ENCODE results near the gene RBM25.
"Not testable (repeated sequence)": the region's sequence is repeated elsewhere in the genome, so short reads cannot be mapped to it uniquely, and the experiment has no call there.

The RBM25 gene
- 229 to 252 reads per million in 2 donors for total RNA-seq

GRCh38 chr14:73058224-73058921 is at the start of gene RBM25:
TSS of gene RBM25 (plus strand) at chr14:73058534. CDS start at chr14:73071642, 13,108 bp downstream.
- peak; percentile 89 for DNase-seq

- not testable (repeated sequence) for DNase-seq
Measured at GRCh38 chr14:73011189-73011588, 47.1 kb upstream of the RBM25 start.

GRCh38 chr14:73014105-73014504 is 44.2 kb upstream of the RBM25 start:
- no peak for DNase-seq

- DNase-seq: not testable (repeated sequence)
Measured at GRCh38 chr14:73015552-73015951, 42.8 kb upstream of the RBM25 start.

- DNase-seq: not testable (repeated sequence)
Measured at GRCh38 chr14:73016011-73016410, 42.3 kb upstream of the RBM25 start.

- no peak for DNase-seq
Measured at GRCh38 chr14:73022051-73022450, 36.3 kb upstream of the RBM25 start.

GRCh38 chr14:73025544-73025943 is 32.8 kb upstream of the RBM25 start:
- no peak for DNase-seq

- DNase-seq: no peak
Measured at GRCh38 chr14:73026243-73026844, 32.0 kb upstream of the RBM25 start.

- DNase-seq: peak; percentile 61
Measured at GRCh38 chr14:73026845-73027542, 31.3 kb upstream of the RBM25 start, which contains the start of gene ZFYVE1. TSS of gene ZFYVE1 (minus strand) at chr14:73027106. CDS start at chr14:73024508, 2,598 bp downstream.

GRCh38 chr14:73027546-73027945 is 30.8 kb upstream of the RBM25 start:
- no peak for DNase-seq

- no peak for DNase-seq
Measured at GRCh38 chr14:73027984-73028383, 30.4 kb upstream of the RBM25 start.

GRCh38 chr14:73036706-73037450 is 21.5 kb upstream of the RBM25 start:
- DNase-seq: not testable (repeated sequence)

GRCh38 chr14:73047808-73048207 is 10.5 kb upstream of the RBM25 start:
- DNase-seq: no peak

- DNase-seq: no peak
Measured at GRCh38 chr14:73049428-73049827, 8.9 kb upstream of the RBM25 start.

- DNase-seq: no peak
Measured at GRCh38 chr14:73055251-73055650, 3.1 kb upstream of the RBM25 start.

- no peak for DNase-seq
Measured at GRCh38 chr14:73057944-73058223, 450 bp upstream of the RBM25 start.

GRCh38 chr14:73058922-73059673 is 764 bp downstream of the RBM25 start:
- no peak for DNase-seq

GRCh38 chr14:73069585-73069984 is 11.3 kb downstream of the RBM25 start:
- no peak for DNase-seq

- DNase-seq: no peak
Measured at GRCh38 chr14:73091044-73091443, 32.7 kb downstream of the RBM25 start.

GRCh38 chr14:73097421-73097820 is 39.1 kb downstream of the RBM25 start:
- no peak for DNase-seq

- no peak for DNase-seq
Measured at GRCh38 chr14:73100334-73100733, 42.0 kb downstream of the RBM25 start.

- DNase-seq: no peak
Measured at GRCh38 chr14:73102806-73103497, 44.6 kb downstream of the RBM25 start.
